Thyroid gland (tissue), 4 donors: ENCODE measurements around the gene ICE2. TPM values are rescaled to one million over a fixed set of nuclear protein-coding genes. Genes with fewer than 3 reads are reported as not detected.

Experiments used
- DNase-seq, 2 donors: peaks; one replicate each; pipeline ENCODE4 v3.0.0-alpha.2; 2019
- H3K27ac ChIP-seq, 3 donors: fragments of 200-600 bp; sonication (generic); 1 replicate in 2 of 3; 2 replicates in 1 of 3; pipeline ENCODE4 v1.5.1; 2016 to 2019; ENCODE audit warnings: mild to moderate bottlenecking in 1 of 3, moderate library complexity in 1 of 3
- H3K27me3 ChIP-seq: fragments of 200-600 bp; sonication (generic); one replicate; pipeline ENCODE4 v1.5.1; 2019
- H3K36me3 ChIP-seq, 2 donors: fragments of 200-600 bp; sonication (generic); one replicate each; pipeline ENCODE4 v1.5.1; 2016 to 2019
- H3K4me1 ChIP-seq, 2 donors: fragments of 200-600 bp; sonication (generic); one replicate each; pipeline ENCODE4 v1.5.1; 2017 to 2019
- H3K4me3 ChIP-seq, 3 donors: fragments of 200-600 bp; sonication (generic); replicated peaks in 1 of 3; 1 replicate in 2 of 3; 2 replicates in 1 of 3; pipeline ENCODE4 v1.5.1; 2016; ENCODE audit warnings: mild to moderate bottlenecking in 1 of 3
- H3K9me3 ChIP-seq: fragments of 200-600 bp; sonication (generic); one replicate; pipeline ENCODE4 v1.5.1; 2017
- CTCF ChIP-seq, 6 experiments: fragments of 200-600 bp in 3 of 6; fragments of 450-650 bp in 3 of 6; sonication (generic) in 3 of 6; IDR thresholded peaks; one replicate each; pipeline ENCODE4 v1.5.1; 2016 to 2019; ENCODE audit warnings: antibody characterized with exemption in 6 of 6, mild to moderate bottlenecking in 2 of 6, inconsistent platforms in 1 of 6, moderate library complexity in 1 of 6
- POLR2A ChIP-seq, 2 donors: fragments of 450-650 bp; IDR thresholded peaks; one replicate each; pipeline ENCODE4 v1.6.1; 2017; ENCODE audit warnings: antibody characterized with exemption in 2 of 2, mild to moderate bottlenecking in 2 of 2, moderate library complexity in 1 of 2
- WGBS, 2 donors: methylation state at CpG; one replicate each; pipeline ENCODE4 v1.1.5; 2017; 5-methylcytosine and 5-hydroxymethylcytosine counted together
- intact Hi-C: fragments of 100-400 bp; cut with DNase I; formaldehyde crosslinking; loops from one replicate; pipeline ENCODE4 v1.15.1; 2023
- total RNA-seq, 4 donors: library from RNA; depleted of rRNA; stranded (reverse); fragments of >200 nt; gene quantifications; one replicate each; pipeline ENCODE4 v1.2.3, GENCODE V29; 2016

ICE2 gene
- total RNA-seq, 4 donors from 2014 or later: 52.6 to 84.5 (median 59.5) TPM

- intact Hi-C loops: no loop called here
- peak overlapping the region; percentile 40 to 99 (median 98) for H3K27ac ChIP-seq
- H3K27me3 ChIP-seq: no peaks in the 10 kb centered on the region
- H3K9me3 ChIP-seq: no peaks in the 10 kb centered on the region
- no peak for TF ChIP-seq CTCF (IDR thresholded peaks at IDR 0.05)
- no peak for TF ChIP-seq POLR2A (IDR thresholded peaks at IDR 0.05)
- peaks cover 71 to 77% of the 10 kb centered on the region in 2 donors for H3K4me1 ChIP-seq
- H3K4me3 ChIP-seq: no peak overlapping the region
- H3K36me3 ChIP-seq: no peaks in the 10 kb centered on the region
- 29 to 31% methylated on average over 4 of the region's 4 CpGs for WGBS, 2 donors
- no peak for DNase-seq
Measured at GRCh38 chr15:60391722-60392315, 87.1 kb downstream of the ICE2 start.

- intact Hi-C loops: no loop called here
- Histone ChIP-seq H3K4me3 (no peak overlapping the region), H3K4me1 (peaks cover 67 to 74% of the 10 kb centered on the region in 2 donors)
Measured at GRCh38 chr15:60390871-60391501, 88.0 kb downstream of the ICE2 start.

GRCh38 chr15:60390231-60390630, 88.7 kb downstream of the ICE2 start:
- H3K4me3 ChIP-seq: no peak overlapping the region
- no peaks in the 10 kb centered on the region for H3K27me3 ChIP-seq
- WGBS, 2 donors: 85 to 86% methylated on average over 6 of the region's 6 CpGs
- H3K4me1 ChIP-seq: peaks cover 60 to 67% of the 10 kb centered on the region in 2 donors
- no peaks in the 10 kb centered on the region for H3K9me3 ChIP-seq
- peak overlapping the region in 2 of 3 donors; percentile 98 to 99 for H3K27ac ChIP-seq
- no peak for TF ChIP-seq CTCF (IDR thresholded peaks at IDR 0.05)
- no peak for TF ChIP-seq POLR2A (IDR thresholded peaks at IDR 0.05)
- no peak for DNase-seq
- H3K36me3 ChIP-seq: peaks cover 0 to 3% of the 10 kb centered on the region in 2 donors
- intact Hi-C loops: no loop called here

More at GRCh38 chr15:60390871-60391501, 88.0 kb downstream of the ICE2 start:
- Histone ChIP-seq H3K9me3 (no peaks in the 10 kb centered on the region), H3K27ac (peak overlapping the region; percentile 40 to 99 (median 98)), H3K36me3 (no peaks in the 10 kb centered on the region), H3K27me3 (no peaks in the 10 kb centered on the region)
- peak in 1 of 2 donors; percentile 26 for DNase-seq
- TF ChIP-seq CTCF (IDR thresholded peaks at IDR 0.05) (no peak), POLR2A (IDR thresholded peaks at IDR 0.05) (no peak)
- WGBS, 2 donors: 59 to 60% methylated on average over 6 of the region's 6 CpGs

GRCh38 chr15:60389261-60390077, 89.5 kb downstream of the ICE2 start:
- Histone ChIP-seq H3K4me3 (no peak overlapping the region), H3K36me3 (peaks cover 0 to 3% of the 10 kb centered on the region in 2 donors), H3K9me3 (no peaks in the 10 kb centered on the region), H3K4me1 (peaks cover 52 to 60% of the 10 kb centered on the region in 2 donors), H3K27ac (peak overlapping the region in 2 of 3 donors; percentile 10 to 18), H3K27me3 (no peaks in the 10 kb centered on the region)
- no peak for TF ChIP-seq CTCF (IDR thresholded peaks at IDR 0.05)
- TF ChIP-seq POLR2A (IDR thresholded peaks at IDR 0.05): no peak
- DNase-seq: no peak
- 43 to 45% methylated on average over 8 of the region's 8 CpGs for WGBS, 2 donors
- intact Hi-C loops: no loop called here
